HepG2 (cell line): Measurements from ENCODE around the gene LEP. TPM values are rescaled to one million over a fixed set of nuclear protein-coding genes. Genes with fewer than 3 reads are reported as not detected.
A peak's percentile ranks its signal among the peaks of the same experiment; 100 is the strongest.

Experiments
- ATAC-seq: fragments of 200-7000 bp; cut with Tn5 transposase; 3 replicates; pipeline ENCODE4 v1.9.1; 2020; ENCODE audit warnings: mild to moderate bottlenecking, moderate library complexity
- BruUV-seq: library from RNA; stranded (reverse); fragments of 400-500 nt; replicated peaks from 2 replicates; lab custom pipeline; 2021; lab: Mats Ljungman, UMichigan
- CTCF ChIA-PET: fragments of 300-600 bp; formaldehyde crosslinking; extraction: SDS; loops from one replicate; lab custom pipeline; 2021; ENCODE audit warnings: low total read pairs, inconsistent platforms, low intra/inter-chr PET ratio; lab: Yijun Ruan, JAX
- POLR2A ChIA-PET: fragments of 350-600 bp; sonication (Branson Sonifier 250); formaldehyde crosslinking; loops from one replicate; lab custom pipeline; 2020; ENCODE audit warnings: antibody characterized with exemption, inconsistent platforms; lab: Yijun Ruan, JAX
- DNase-seq: peaks from one replicate; pipeline ENCODE4 v3.0.0-alpha.2; 2015; ENCODE audit warnings: low spot score
- FAIRE-seq: peaks from 3 replicates; lab custom pipeline; 2011; peaks lifted over from hg19 to GRCh38; lab: Jason Lieb, UNC
- H2AFZ ChIP-seq: one replicate; pipeline ENCODE4 v1.6.1; 2011; ENCODE audit warnings: low read length, inconsistent platforms
- H3K27ac ChIP-seq: fragments of 300-600 bp; 3 replicates; pipeline ENCODE4 v1.8.0; 2011; ENCODE audit warnings: mixed run types, mild to moderate bottlenecking, mixed read lengths, low read length, inconsistent platforms; ENCODE audit not compliant: insufficient read depth; ENCODE audit errors: extremely low read length
- H3K27me3 ChIP-seq, 2 experiments: fragments of 200-600 bp in 1 of 2; 2 replicates in 1 of 2; 3 replicates in 1 of 2; pipeline versions ENCODE4 v1.6.0 to v1.8.0; 2011; ENCODE audit warnings: low read length in 2 of 2, mild to moderate bottlenecking in 2 of 2, moderate library complexity in 2 of 2, inconsistent platforms in 1 of 2; ENCODE audit not compliant: insufficient read depth in 2 of 2, control insufficient read depth in 1 of 2
- H3K36me3 ChIP-seq, 2 experiments: fragments of 200-600 bp in 1 of 2; replicated peaks in 1 of 2; 2 replicates in 1 of 2; 3 replicates in 1 of 2; pipeline versions ENCODE4 v1.5.1 to v1.8.0; 2011; ENCODE audit warnings: low read length in 2 of 2, inconsistent platforms in 1 of 2; ENCODE audit not compliant: insufficient read depth in 2 of 2, control insufficient read depth in 1 of 2
- H3K4me1 ChIP-seq: 2 replicates; pipeline ENCODE4 v1.5.1; 2012; ENCODE audit warnings: low read length, inconsistent platforms; ENCODE audit not compliant: insufficient read depth
- H3K4me2 ChIP-seq: 2 replicates; pipeline ENCODE4 v1.6.0; 2011; ENCODE audit warnings: low read depth, low read length, inconsistent platforms
- H3K4me3 ChIP-seq, 3 experiments: fragments of 200-600 bp in 1 of 3; sonication (generic), shearing (Covaris generic) in 1 of 3; replicated peaks in 1 of 3; 2 replicates each; pipeline ENCODE4 v1.5.1; 2011 to 2016; ENCODE audit warnings: low read length in 3 of 3, inconsistent platforms in 2 of 3, low read depth in 2 of 3, mild to moderate bottlenecking in 2 of 3, control low read depth in 1 of 3, mixed read lengths in 1 of 3; ENCODE audit not compliant: insufficient read depth in 1 of 3
- H3K79me2 ChIP-seq: one replicate; pipeline ENCODE4 v1.6.1; 2011; ENCODE audit warnings: low read length, inconsistent platforms; ENCODE audit not compliant: insufficient read depth
- H3K9ac ChIP-seq: 2 replicates; pipeline ENCODE4 v1.6.0; 2011; ENCODE audit warnings: mild to moderate bottlenecking, low read depth, low read length, inconsistent platforms; ENCODE audit not compliant: insufficient read depth
- H3K9me3 ChIP-seq: 2 replicates; pipeline ENCODE4 v1.5.1; 2012; ENCODE audit warnings: mild to moderate bottlenecking, low read length
- H4K20me1 ChIP-seq: 2 replicates; pipeline ENCODE4 v1.6.0; 2011; ENCODE audit warnings: inconsistent platforms, mild to moderate bottlenecking, low read length, moderate library complexity; ENCODE audit not compliant: insufficient read depth
- ATF7 ChIP-seq, 2 experiments: fragments of 450-650 bp in 1 of 2; sonication (generic) in 1 of 2; formaldehyde crosslinking in 1 of 2; IDR thresholded peaks; 2 replicates each; pipeline versions ENCODE4 v1.4.0 to v1.6.1; 2016 to 2020; ENCODE audit warnings: antibody characterized with exemption in 1 of 2, mild to moderate bottlenecking in 1 of 2, missing genetic modification reagents in 1 of 2
- CREB1 ChIP-seq, 2 experiments: fragments of 450-650 bp in 1 of 2; IDR thresholded peaks; 2 replicates each; pipeline ENCODE4 v1.6.1; 2016 to 2017; ENCODE audit warnings: control low read depth in 1 of 2, mild to moderate bottlenecking in 1 of 2, missing compliant biosample characterization in 1 of 2, missing genetic modification characterization in 1 of 2
- WGBS: methylation state at CpG from one replicate; pipeline ENCODE4 v1.1.6; 2017; ENCODE audit warnings: low lambda C conversion rate; 5-methylcytosine and 5-hydroxymethylcytosine counted together
- in situ Hi-C: cut with HindIII; loops from 2 replicates; pipeline ENCODE4 v1.10.0; 2017; ENCODE audit warnings: low pct_unique_long_range_greater_than_20kb; ENCODE audit not compliant: extremely low pct_ligation_motif_present
- intact Hi-C: fragments of 100-400 bp; cut with micrococcal nuclease; formaldehyde crosslinking; loops from one replicate; pipeline ENCODE4 v1.10.0; 2022; ENCODE audit not compliant: unreplicated experiment
- polyA plus RNA-seq, 8 experiments: library from polyadenylated mRNA; depleted of rRNA in 3 of 8; stranded (reverse) in 7 of 8; unstranded in 1 of 8; fragments of >200 nt; fragmentation: Illumina TruSeq in 4 of 8; extraction: Trizol in 4 of 8; gene quantifications; 2 replicates each; pipeline versions ENCODE4 v1.2.1 to v1.2.3, GENCODE V29; 2011 to 2016; ENCODE audit warnings: low read depth in 4 of 8, missing spikeins in 1 of 8, mixed read lengths in 1 of 8; ENCODE audit not compliant: insufficient read depth in 1 of 8
- total RNA-seq, 5 experiments: library from RNA; depleted of rRNA; stranded (reverse); fragments of >200 nt; fragmentation: Illumina TruSeq; extraction: Trizol; gene quantifications; 2 replicates each; pipeline ENCODE4 v1.2.3, GENCODE V29; 2016; ENCODE audit warnings: low read depth in 1 of 5
- TF ChIP-seq, protein P1 (sequence below): sonication (generic); formaldehyde crosslinking; IDR thresholded peaks from 2 replicates; pipeline ENCODE4 v1.5.0; 2020; ENCODE audit warnings: mild to moderate bottlenecking, missing genetic modification reagents, borderline replicate concordance

LEP gene
- total and polyA plus RNA-seq, 2 of the 13 experiments (the other 11 are each of a cell fraction or from before 2014, with no cell fraction given): 0.05 TPM; not detected in 1

DNA sequence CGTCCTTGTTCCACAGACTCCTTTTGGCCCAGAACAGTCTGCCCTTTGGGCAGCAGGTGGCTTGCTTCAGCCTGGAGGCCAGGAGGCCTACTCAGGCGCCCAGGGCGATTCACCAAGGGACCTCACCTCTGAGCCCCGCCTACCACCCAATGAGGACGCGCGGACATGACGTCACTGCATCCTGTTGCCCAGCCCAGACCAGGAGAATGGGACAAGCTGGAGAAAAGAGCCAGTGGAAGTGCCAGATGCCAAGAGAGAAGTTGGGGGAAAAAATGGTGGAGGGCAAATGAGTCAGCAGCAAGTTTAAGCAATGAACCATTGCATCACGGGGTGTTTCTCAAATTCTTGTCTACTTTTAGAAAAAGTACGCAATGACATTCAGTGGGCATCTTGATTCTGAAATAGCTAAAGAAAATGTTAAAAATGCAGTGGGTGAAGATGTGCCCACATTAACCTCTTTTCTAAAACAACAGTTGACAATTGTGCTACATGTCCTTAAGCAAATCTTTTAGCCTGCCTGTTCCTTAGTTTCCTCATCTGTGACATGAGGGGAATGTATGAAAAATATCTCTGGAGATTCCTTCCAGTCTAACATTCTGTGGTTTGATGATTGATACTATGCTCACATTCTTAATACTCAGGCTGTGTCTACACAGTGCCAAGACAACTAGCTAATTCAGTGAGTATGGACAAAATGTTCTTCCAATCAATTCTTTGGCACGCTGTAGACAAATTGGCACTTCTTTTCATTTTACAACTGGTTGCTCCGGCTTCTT is 23.9 kb upstream of the LEP start:
- TF ChIP-seq ATF7 (IDR thresholded peaks at IDR 0.05) (peak; percentile 92), ATF7 (CRISPR knock-in tag; IDR thresholded peaks at IDR 0.05) (no peak), CREB1 (IDR thresholded peaks at IDR 0.05) (peak; percentile 91), CREB1 (CRISPR knock-in tag; IDR thresholded peaks at IDR 0.05) (no peak)
- TF ChIP-seq, protein P1, sequence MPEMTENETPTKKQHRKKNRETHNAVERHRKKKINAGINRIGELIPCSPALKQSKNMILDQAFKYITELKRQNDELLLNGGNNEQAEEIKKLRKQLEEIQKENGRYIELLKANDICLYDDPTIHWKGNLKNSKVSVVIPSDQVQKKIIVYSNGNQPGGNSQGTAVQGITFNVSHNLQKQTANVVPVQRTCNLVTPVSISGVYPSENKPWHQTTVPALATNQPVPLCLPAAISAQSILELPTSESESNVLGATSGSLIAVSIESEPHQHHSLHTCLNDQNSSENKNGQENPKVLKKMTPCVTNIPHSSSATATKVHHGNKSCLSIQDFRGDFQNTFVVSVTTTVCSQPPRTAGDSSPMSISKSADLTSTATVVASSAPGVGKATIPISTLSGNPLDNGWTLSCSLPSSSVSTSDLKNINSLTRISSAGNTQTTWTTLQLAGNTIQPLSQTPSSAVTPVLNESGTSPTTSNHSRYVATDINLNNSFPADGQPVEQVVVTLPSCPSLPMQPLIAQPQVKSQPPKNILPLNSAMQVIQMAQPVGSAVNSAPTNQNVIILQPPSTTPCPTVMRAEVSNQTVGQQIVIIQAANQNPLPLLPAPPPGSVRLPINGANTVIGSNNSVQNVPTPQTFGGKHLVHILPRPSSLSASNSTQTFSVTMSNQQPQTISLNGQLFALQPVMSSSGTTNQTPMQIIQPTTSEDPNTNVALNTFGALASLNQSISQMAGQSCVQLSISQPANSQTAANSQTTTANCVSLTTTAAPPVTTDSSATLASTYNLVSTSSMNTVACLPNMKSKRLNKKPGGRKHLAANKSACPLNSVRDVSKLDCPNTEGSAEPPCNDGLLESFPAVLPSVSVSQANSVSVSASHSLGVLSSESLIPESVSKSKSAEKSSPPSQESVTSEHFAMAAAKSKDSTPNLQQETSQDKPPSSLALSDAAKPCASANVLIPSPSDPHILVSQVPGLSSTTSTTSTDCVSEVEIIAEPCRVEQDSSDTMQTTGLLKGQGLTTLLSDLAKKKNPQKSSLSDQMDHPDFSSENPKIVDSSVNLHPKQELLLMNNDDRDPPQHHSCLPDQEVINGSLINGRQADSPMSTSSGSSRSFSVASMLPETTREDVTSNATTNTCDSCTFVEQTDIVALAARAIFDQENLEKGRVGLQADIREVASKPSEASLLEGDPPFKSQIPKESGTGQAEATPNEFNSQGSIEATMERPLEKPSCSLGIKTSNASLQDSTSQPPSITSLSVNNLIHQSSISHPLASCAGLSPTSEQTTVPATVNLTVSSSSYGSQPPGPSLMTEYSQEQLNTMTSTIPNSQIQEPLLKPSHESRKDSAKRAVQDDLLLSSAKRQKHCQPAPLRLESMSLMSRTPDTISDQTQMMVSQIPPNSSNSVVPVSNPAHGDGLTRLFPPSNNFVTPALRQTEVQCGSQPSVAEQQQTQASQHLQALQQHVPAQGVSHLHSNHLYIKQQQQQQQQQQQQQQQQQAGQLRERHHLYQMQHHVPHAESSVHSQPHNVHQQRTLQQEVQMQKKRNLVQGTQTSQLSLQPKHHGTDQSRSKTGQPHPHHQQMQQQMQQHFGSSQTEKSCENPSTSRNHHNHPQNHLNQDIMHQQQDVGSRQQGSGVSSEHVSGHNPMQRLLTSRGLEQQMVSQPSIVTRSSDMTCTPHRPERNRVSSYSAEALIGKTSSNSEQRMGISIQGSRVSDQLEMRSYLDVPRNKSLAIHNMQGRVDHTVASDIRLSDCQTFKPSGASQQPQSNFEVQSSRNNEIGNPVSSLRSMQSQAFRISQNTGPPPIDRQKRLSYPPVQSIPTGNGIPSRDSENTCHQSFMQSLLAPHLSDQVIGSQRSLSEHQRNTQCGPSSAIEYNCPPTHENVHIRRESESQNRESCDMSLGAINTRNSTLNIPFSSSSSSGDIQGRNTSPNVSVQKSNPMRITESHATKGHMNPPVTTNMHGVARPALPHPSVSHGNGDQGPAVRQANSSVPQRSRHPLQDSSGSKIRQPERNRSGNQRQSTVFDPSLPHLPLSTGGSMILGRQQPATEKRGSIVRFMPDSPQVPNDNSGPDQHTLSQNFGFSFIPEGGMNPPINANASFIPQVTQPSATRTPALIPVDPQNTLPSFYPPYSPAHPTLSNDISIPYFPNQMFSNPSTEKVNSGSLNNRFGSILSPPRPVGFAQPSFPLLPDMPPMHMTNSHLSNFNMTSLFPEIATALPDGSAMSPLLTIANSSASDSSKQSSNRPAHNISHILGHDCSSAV (CRISPR knock-in tag): no peak
- POLR2A ChIA-PET: no interaction called here
- H3K4me2 ChIP-seq: no peak overlapping the region
- no peak overlapping the region for H3K9ac ChIP-seq
- ATAC-seq (no peak), DNase-seq (no peak), FAIRE-seq (no peak)
- H3K36me3 ChIP-seq: no peaks in the 10 kb centered on the region
- H3K27me3 ChIP-seq: peaks cover 5 to 52% of the 10 kb centered on the region in 2 experiments; a peak in 3 of 5 replicates
- BruUV-seq: no TSS peak
- H3K9me3 ChIP-seq: no peaks in the 10 kb centered on the region
- 67% methylated on average over 12 of the region's 12 CpGs for WGBS
- H3K79me2 ChIP-seq: no peaks in the 10 kb centered on the region
- H3K27ac ChIP-seq: no peak overlapping the region
- no peaks in the 10 kb centered on the region for H4K20me1 ChIP-seq
- 0 out of 2 replicates have a peak, but pooled peaks cover under 1% of the 10 kb centered on the region for H3K4me1 ChIP-seq
- no peak overlapping the region for H2AFZ ChIP-seq
- in situ Hi-C loops (no loop called here), intact Hi-C loops (loop anchor here (10.0 kb wide), 1 partner anchor 712 kb away; no protein-coding TSS in a partner anchor)
- CTCF ChIA-PET: no interaction called here
- H3K4me3 ChIP-seq: no peak overlapping the region
